AG04449 (cell line): Measurements from ENCODE around the gene ZNF536.
"Not testable (repeated sequence)": the region's sequence is repeated elsewhere in the genome, so short reads cannot be mapped to it uniquely, and the experiment has no call there.

ENCODE experiments used
- CTCF ChIA-PET: fragments of 350-600 bp; formaldehyde crosslinking; extraction: SDS; loops from one replicate; lab custom pipeline; 2021; ENCODE audit warnings: antibody characterized with exemption; lab: Yijun Ruan, JAX
- POLR2A ChIA-PET: fragments of 400-600, 350-600 bp; formaldehyde crosslinking; extraction: SDS; loops from one replicate; lab custom pipeline; 2020; ENCODE audit warnings: antibody characterized with exemption, inconsistent platforms; lab: Yijun Ruan, JAX
- DNase-seq: peaks from one replicate; pipeline ENCODE4 v3.0.0-alpha.2; 2010; ENCODE audit warnings: low read depth, low spot score
- H3K4me3 ChIP-seq: 2 replicates; pipeline ENCODE4 v1.5.1; 2011; ENCODE audit warnings: low read depth, mild to moderate bottlenecking, control low read depth, low read length
- TF ChIP-seq, protein P1 (sequence below): IDR thresholded peaks from one replicate; pipeline ENCODE4 v1.5.1; 2011; ENCODE audit warnings: mild to moderate bottlenecking, moderate library complexity, low read length, control low read depth, inconsistent platforms; ENCODE audit not compliant: insufficient read depth; ENCODE audit errors: missing control alignments

Gene ZNF536

DNA sequence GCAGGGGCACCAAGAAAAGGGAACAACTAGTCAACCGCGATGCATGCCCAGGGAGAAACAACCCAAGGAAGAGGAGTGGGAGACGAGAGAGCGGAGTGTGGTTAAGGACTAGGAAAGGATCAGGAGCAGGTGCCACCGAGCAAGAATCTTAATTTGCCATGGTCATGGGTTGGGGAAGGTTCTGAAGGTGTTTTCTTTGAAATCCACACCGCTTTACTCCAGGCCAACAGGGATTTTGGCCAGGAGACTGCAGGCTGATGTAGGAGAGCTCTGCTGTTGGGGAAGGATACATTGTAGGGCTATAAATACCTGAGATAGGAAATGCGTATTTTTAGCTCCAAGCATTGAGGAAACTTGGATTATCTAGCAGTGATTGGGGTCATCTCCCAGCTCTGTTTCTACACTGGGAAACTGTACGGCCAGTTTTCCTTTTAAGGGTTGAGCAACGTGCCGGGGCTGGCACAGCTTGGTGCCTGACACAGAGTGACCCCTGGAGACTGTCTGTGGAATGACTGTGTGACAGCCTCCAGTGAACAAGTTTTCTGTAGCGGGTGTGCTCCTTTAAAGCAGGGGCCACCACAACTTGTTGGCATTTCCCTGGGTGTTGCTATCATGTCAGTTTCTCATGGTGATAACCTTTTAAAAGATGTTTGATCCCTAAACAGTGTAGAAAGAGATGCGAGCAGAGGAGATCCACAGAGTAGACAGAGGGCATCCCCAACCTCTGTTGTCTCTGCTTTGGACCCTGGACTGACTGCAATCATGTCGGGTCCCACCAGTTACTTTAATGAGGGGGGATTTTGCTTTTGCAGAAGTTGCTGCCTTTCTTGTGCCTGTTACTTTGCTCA lies 34.3 kb downstream of the ZNF536 start:
- H3K4me3 ChIP-seq: no peak overlapping the region
- ChIA-PET POLR2A (no interaction called here), CTCF (no interaction called here)
- DNase-seq: no peak
- TF ChIP-seq, protein P1, sequence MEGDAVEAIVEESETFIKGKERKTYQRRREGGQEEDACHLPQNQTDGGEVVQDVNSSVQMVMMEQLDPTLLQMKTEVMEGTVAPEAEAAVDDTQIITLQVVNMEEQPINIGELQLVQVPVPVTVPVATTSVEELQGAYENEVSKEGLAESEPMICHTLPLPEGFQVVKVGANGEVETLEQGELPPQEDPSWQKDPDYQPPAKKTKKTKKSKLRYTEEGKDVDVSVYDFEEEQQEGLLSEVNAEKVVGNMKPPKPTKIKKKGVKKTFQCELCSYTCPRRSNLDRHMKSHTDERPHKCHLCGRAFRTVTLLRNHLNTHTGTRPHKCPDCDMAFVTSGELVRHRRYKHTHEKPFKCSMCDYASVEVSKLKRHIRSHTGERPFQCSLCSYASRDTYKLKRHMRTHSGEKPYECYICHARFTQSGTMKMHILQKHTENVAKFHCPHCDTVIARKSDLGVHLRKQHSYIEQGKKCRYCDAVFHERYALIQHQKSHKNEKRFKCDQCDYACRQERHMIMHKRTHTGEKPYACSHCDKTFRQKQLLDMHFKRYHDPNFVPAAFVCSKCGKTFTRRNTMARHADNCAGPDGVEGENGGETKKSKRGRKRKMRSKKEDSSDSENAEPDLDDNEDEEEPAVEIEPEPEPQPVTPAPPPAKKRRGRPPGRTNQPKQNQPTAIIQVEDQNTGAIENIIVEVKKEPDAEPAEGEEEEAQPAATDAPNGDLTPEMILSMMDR: peak; percentile 7

DNA sequence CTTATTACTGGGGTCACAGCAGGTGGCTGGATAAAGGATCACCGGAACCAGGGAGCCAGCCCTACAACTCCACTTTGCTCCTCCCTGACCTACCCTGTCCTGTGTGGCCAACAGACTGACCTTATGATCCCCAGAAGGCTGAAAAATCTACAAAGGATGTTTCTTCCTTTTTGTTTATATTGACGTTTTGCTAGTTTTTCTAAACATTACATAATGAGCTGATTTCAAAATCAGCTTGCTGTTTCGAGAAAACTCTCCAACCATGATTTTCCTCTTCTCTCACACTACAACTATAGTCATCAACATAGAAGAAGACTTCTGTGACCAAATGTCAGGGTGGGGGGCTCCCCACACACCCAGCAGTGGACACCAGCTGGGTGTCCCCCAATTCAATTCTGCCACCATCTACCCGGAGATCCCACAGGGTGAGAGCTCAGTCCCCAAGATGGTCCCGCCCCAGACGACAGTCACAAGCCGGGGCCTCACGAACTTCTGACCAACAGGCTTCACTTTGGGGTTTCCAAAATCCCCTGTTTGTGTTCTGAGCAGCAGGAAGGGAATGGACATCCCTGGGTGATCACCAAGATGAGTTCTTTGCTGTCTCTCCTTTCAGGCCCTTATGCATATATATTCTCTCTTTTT lies 35.0 kb downstream of the ZNF536 start:
- ChIA-PET CTCF (no interaction called here), POLR2A (no interaction called here)
- no peak for DNase-seq
- H3K4me3 ChIP-seq: no peak overlapping the region
- TF ChIP-seq, protein P1: no peak

DNA sequence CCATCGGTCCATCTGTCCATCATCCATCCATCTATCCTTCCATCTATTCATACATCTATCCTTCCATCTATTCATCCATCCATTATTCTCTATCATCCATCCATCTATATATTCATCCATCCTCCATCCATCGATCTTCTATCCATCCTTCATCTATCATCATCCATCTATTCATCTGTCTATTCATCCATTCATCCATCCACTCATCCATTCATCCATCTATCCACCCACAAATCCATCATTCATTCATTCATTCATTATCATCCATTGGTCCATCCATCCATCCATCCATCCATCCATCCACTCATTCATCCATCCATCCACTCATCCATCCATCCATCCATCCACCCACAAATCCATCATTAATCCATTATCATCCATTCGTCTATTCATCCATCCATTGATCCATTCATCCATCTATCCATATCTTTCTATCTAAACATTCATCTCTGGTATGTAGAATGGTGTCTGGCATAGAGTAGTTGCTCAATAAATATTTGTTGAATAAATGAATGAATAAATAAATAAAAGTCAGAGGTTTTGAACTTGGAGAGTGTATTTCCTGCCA lies 36.6 kb downstream of the ZNF536 start:
- POLR2A ChIA-PET: no interaction called here
- DNase-seq: no peak
- TF ChIP-seq, protein P1: no peak
- H3K4me3 ChIP-seq: no peak overlapping the region
- CTCF ChIA-PET: no interaction called here

DNA sequence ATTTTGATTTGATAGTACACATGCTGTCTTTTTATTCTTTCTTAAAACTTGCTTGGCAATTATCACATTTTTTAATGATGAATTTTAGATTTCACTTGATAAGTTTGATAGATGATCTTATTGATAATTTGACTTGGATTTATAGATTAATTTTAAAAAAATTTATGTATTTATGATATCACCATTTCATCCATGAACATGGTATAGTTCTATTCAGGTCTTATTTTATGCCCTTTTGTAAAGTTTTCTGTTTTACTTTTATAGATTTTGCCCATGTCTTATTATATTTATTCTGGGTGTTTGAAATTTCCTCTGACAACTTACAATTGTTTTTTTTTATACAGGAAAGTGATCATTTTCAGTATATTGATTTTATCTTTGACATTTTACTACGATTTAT lies 39.5 kb downstream of the ZNF536 start:
- ChIA-PET POLR2A (no interaction called here), CTCF (no interaction called here)
- TF ChIP-seq, protein P1: no peak
- H3K4me3 ChIP-seq: no peak overlapping the region
- no peak for DNase-seq

DNA sequence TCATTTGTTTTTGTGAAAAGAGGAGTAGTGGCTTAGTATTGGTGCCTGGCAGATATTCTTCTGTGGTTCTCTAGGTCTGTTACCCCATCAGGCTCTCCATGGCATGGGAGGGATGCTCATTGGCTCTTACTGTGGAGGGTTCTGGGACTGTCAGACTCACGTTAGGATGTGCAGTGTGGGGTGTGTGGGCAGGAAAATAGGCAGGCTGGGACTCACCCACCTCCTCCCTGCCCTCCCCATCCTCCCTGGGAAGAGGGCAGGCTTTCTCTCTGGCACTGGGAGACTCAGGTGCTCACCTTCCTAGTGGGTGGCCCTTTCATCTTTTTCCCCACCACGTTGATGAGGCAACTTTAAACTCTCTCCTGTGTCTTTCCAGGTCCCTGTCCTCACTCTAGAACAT lies 44.2 kb downstream of the ZNF536 start:
- ChIA-PET POLR2A (no interaction called here), CTCF (no interaction called here)
- no peak for DNase-seq
- H3K4me3 ChIP-seq: no peak overlapping the region
- TF ChIP-seq, protein P1: no peak

DNA sequence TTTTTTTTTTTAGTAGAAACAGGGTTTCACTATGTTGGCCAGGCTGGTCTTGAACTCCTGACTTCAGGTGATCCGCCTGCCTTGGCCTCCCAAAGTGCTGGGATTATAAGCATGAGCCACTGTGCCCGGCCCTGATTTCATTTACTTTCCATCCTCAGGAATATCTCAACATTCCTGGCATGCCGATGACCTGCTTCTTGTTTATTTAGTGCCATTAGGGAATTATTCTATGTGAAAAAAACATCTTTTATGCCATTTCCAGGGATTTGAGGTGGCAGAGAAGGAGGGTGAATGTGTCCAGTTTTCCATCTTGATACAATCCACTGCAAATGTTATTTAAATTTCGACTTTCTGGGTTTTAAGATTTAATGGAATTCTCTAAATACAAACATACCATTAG lies 45.0 kb downstream of the ZNF536 start:
- DNase-seq, H3K4me3 ChIP-seq, CTCF ChIA-PET, POLR2A ChIA-PET: not testable (repeated sequence)
